SIG-M5 treated with dmso at 0.1 percent for 504 hours (cell line): Measurements from ENCODE around the gene LRFN2.

Experiments used
- DNase-seq: peaks from one replicate; lab custom pipeline; 2025; ENCODE audit not compliant: unreplicated experiment; lab: John Stamatoyannopoulos, UW

The LRFN2 gene

DNA sequence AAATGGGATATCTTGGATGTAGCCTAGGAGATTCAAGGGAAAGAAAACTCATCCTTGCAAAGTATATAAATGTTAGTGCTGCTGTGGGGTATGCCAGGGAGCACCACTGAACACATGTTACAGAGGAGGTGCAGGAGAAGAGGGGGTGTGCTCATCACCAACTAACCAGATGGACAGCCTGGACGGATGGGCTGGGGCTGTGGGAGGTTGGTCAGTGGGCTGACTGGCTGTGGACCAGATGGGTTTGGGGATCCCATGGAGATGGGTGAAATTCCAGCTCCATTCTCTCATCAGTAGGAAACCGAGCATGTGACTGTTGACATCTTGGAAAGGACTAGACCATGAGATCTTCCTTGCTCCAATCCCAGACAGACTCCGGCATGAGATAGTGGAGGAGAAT lies 201.0 kb downstream of the LRFN2 start:
- DNase-seq, result no peak

DNA sequence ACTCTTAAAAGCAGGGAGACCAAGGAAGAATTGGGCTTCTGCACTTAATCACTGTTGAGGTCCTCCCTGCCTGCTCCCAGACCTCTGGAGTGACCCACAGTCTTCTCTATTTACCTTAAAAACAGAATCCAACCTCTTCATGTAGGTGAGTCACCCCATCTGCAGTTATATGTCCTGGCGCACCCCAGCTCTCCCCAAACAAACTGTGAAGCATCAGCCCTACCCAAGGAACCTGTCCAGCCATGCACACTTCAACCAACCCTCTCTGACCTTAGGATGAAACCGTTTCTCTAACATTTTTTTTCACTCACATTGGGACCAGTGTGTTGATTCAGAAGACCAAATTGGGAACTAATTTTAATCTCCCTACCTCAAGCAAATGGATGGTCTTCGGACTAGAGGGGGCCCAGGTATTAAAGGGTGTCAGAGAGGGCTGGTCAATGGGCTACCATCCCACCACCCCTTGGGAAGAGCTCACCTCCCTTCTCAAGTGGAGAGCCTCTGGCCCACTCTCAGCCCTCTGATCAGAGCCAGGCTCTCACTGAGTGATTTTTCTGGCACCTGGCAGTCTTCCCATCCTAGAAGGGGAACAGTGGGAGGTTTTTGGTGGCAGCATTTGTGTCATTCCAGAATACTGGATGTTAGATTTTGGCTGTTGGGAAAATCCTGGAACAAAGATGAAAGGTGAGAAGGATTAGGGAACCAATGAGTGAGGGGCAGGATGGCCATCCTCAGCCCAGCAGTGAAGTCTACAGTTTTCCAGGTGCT lies 203.6 kb downstream of the LRFN2 start:
- DNase-seq, result no peak

GRCh38 chr6:40380271-40380670 lies 206.9 kb downstream of the LRFN2 start:
- no peak for DNase-seq

GRCh38 chr6:40379811-40380210 lies 207.4 kb downstream of the LRFN2 start:
- no peak for DNase-seq

GRCh38 chr6:40378725-40379074 lies 208.5 kb downstream of the LRFN2 start:
- no peak for DNase-seq

GRCh38 chr6:40378071-40378724 lies 209.0 kb downstream of the LRFN2 start:
- no peak for DNase-seq

DNA sequence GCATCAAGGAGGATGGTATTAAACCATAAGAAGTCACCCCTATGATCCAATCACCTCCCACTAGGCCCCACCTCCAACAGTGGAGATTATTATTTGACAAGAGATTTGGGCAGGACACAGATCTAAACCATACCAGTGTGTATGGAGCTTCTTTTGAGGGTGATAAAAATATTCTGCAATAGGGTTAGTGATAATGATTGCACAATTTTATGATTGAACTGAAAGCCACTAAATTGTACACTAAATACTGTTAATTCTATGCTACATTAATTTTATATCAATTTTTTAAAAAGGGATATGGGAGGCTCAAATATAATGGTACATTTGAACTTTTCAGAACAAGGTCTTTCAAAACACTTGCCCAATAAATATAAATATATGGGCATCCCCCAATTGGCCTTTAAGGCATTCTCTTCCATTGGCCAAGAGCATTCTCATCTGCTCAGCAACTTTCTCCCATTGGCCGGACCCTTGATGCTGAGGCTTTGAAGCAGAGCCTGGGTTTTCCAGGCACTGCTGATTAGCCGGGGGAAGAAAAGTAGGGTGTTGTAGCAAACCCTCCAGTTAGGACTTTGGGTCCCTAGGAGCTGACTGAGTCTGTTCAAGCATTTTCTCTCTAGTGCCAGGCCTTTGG lies 209.9 kb downstream of the LRFN2 start:
- no peak for DNase-seq

- no peak for DNase-seq
Observed at GRCh38 chr6:40376113-40376650, 211.0 kb downstream of the LRFN2 start.

DNA sequence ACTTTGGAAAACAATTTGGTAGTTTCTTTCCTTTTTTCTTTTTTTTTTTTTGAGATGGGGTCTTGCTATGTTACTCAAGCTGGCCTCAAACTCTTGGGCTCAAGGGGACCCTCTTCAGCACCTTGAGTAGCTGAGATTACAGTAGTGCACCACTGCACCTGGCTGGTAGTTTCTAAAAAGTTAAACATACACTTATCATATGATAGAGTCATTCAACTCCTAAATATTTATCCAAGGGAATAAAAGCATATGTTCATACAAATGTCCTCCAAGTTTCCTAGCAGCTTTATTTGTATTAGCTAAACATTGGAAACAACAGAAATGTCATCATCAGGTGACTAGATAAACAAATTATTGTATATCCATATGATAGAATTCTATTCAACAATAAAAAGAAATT lies 213.9 kb downstream of the LRFN2 start:
- DNase-seq, result no peak

- DNase-seq, result no peak
Observed at GRCh38 chr6:40371621-40372020, 215.5 kb downstream of the LRFN2 start.

GRCh38 chr6:40371095-40371494 lies 216.1 kb downstream of the LRFN2 start:
- no peak for DNase-seq

DNA sequence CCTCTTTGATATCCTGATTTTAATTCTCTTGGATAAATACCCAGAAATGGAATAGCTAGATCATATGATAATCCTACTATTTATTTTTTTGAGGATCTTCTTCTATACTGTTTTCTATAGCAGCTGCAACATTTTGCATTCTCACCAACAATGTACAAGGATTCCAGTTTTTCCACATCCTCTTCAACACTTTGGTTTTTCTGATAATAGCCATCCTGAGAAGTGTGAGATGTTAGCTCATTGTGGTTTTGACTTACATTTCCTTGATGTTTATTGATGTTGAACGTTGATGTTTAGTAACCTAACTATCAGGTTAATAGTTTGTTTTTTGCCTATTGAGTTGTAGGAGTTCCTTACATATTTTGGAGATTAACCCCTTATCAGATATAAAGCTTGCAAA lies 217.3 kb downstream of the LRFN2 start:
- no peak for DNase-seq

DNA sequence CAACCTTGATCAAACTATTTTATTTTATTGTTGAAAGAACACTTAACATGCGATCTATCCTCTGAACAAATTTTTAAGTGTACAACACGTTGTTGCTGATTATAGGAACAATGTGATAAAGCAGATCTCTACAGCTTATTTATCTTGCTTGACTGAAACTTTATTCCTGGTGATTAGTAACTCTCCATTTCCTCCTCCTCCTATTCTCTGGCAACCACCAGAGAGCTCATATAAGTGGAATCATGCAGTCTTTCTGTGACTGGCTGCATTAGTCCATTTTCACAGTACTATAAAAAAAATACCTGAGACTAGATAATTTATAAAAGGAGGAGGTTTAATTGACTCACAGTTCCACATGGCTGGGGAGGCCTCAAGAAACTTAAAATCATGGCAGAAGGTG lies 218.1 kb downstream of the LRFN2 start:
- DNase-seq, result no peak

DNA sequence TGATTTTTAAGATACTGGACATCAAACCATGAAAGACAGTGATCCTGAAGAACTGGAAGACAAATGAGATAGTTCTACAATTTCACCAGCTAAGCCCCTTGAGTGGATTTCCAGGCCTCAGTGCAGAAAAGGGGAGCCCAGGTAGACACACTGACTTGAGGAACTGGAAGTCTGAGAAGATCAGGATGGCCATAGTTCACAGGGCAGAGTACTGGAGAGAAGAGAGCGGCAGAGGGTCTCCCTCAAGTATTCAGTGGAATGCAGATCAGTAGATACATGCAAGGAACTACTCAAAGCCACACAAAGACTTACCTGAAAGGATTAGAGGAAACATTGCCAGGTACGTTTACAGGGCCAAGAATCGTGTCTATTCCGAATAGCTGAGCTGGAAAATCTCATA lies 224.3 kb downstream of the LRFN2 start:
- DNase-seq, result no peak

DNA sequence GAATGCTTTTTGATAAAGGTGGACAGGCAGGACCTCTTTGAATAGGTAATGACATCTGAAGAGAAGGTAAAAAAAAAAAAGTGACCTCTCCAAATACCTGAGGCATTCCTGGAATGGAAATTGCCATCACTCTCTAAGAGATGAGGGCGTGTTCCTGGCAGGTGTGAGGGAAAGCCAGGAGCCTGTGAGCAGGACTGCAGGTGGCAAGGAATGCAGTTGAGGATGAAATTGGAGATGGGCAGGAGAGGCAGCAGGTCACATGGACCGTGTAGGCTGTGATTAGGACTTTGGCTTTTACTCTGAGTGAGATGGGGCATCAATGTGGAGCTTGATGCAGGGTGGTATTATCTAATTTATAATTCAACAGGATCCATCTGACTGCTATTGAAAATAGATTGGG lies 227.4 kb downstream of the LRFN2 start:
- DNase-seq, result no peak

DNA sequence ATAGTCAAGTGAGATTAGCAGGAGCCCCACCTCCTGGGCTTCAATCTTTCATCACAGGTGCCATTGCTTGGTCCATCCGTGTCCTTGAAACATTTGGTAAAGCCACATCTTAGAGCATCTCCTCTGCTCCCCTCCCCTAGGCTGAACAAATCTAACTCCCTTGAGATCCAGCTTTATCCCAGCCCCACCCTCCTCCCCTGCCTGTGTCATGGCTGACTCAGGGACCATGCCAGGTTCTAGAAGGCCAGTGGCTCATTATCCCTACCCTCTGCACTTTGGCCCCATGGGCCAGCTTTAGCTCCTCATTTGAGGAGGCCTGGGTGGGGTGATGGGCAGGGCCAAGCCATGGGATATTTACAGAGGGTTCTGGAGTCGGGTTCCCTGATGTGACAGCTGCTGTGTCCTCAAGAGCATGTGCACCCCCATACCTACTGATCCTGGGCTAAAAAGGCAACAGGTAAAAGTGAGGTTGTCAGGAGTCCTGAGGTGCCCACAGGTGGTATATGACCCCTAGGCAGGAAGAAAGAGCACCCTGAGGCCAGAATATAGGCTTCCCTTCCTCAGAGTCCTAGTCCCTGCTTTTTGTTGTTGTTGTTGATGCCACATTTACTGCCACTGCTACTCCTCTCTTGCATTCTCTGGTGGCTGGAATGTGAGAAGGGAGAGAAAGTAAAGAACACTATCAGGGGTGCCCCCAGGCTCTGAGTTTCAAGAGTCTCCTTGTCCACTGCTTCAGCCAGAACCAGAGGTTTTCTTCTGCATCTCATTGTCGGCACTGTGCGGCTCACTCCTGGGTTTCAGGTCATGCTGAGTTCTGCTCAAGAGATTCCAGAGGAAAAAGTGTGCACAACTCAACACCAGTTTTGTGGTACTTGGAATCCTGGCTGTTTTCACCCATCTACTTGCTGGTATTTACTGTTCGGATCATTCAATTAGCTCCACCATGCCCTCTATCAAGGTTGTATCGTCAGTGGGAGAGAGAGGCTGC lies 228.4 kb downstream of the LRFN2 start:
- DNase-seq, result no peak

DNA sequence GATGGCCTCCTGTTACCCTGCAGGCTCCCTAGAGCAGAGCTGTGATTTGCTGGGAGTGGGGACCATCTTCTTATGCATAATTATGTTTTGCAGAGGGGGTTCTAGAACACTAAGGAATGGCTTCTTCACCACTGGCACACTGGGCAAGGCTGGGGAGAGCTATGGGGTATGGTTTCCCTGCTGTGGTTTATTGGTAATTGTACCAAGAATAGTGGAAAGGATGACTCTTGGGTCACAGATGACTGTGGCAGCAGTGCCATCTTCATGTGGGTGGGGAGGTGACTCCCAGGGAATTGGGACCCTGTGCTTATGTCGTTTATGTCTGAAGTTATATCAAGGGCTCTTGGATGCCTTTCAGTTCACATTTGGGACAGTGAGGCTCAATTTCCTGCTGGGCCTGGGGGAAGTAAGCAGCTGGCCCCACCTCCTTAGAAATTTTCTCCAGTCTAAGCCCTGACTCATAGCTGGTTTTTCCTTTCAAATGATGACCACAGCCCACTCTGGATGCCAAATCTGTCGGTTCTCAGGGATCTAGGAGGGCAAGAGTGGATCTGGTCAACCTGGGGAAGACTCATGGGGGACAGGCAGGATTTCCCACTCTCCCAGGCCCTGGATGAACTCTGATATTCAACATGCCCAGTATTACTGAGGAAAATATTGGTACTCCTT lies 230.8 kb downstream of the LRFN2 start:
- DNase-seq, result no peak

DNA sequence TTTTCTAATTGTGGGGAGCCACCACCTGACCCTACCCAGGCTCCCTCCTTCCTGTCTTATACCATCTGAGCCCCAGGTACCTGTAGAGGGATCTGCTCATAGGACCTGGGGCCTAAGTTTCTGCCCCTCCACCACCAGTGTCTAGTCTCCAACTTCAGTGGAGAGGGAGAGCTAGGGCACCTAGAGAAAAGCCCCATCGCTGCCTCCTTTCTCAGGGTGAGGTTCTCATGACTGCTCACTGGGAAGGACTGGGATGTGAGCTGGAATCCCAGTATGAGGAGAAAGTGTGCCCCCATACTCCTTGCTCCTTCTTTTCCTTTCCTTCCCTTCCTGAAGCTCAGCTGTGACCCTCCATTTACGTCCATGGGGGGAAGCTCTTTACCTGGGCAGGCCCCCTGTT lies 231.6 kb downstream of the LRFN2 start:
- DNase-seq, result no peak

DNA sequence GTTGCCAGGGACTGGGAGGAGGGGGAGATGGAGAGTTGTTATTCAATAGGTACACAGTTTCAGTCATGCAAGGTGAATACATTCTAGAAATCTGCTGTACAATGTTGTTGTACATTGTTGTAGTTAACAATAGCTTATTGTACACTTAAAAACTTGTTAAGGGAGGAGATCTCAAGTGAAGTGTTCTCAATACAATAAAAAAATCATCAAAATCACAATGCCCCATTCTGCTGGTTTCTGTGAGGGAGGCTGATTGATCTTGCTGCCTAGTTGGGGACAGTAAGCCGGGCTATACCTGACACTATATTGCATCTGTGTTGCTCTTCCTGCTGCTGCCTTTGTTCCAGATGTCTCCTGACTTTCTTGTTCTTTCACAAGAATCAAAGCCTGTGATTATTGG lies 232.1 kb downstream of the LRFN2 start:
- DNase-seq, result no peak

DNA sequence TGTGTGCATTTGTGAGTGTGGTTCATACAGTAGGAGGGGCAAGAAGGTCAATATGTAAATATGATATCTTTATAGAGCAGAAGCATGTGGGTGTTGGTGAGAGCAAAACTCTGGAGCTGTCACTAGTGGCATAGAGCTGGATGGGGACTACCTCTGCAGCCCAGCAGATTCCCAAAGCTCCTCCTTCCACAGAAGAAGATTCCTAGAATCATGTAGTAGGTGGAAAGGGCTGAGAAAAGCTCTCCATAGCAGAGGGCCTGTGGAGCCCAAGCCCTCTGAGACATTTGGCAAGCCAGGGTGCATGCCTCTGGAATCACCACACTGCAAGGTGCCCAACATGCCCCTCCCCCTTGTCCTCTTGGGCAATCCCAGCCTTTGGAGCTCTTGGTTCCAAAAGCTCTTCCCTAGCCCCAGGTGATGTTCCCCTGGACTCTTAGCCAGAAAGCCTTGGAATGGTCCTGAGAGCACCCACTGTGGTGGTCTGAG lies 233.2 kb downstream of the LRFN2 start:
- no peak for DNase-seq
